Central memory CD8-positive, alpha-beta T cell (primary cell): ENCODE results near the gene SEMA3A.
A peak's percentile ranks its signal among the peaks of the same experiment; 100 is the strongest.
"Not testable (repeated sequence)": the region's sequence is repeated elsewhere in the genome, so short reads cannot be mapped to it uniquely, and the experiment has no call there.

Source experiments
- ATAC-seq: fragments of 150-1000 bp; cut with Tn5 transposase; replicated peaks from 2 replicates; pipeline ENCODE4 v1.10.0; 2022; ENCODE audit warnings: mild to moderate bottlenecking, moderate FRiP score, moderate number of reproducible peaks; ENCODE audit not compliant: poor library complexity, severe bottlenecking; ENCODE audit errors: extremely low read depth
- DNase-seq, 2 donors: peaks; one replicate each; pipeline ENCODE4 v3.0.0; 2021; ENCODE audit warnings: low spot score in 2 of 2
- H3K27ac Mint-ChIP-seq: one replicate; pipeline ENCODE4 v1.8.0; 2022; ENCODE audit warnings: low read depth, mild to moderate bottlenecking, moderate library complexity, mixed read lengths
- H3K27me3 Mint-ChIP-seq: one replicate; pipeline ENCODE4 v1.8.0; 2022; ENCODE audit warnings: mixed read lengths
- H3K36me3 Mint-ChIP-seq: one replicate; pipeline ENCODE4 v1.8.0; 2022; ENCODE audit warnings: mild to moderate bottlenecking, moderate library complexity, mixed read lengths; ENCODE audit not compliant: insufficient read depth
- H3K4me1 Mint-ChIP-seq: one replicate; pipeline ENCODE4 v1.8.0; 2022; ENCODE audit warnings: mixed read lengths
- H3K4me3 Mint-ChIP-seq: one replicate; pipeline ENCODE4 v1.8.0; 2022; ENCODE audit warnings: mild to moderate bottlenecking, moderate library complexity, mixed read lengths
- H3K9me3 Mint-ChIP-seq: one replicate; pipeline ENCODE4 v1.8.0; 2022; ENCODE audit warnings: mixed read lengths

SEMA3A gene

GRCh38 chr7:84194484-84195271 lies at the start of gene SEMA3A:
TSS of gene SEMA3A (minus strand) at chr7:84194789. CDS start at chr7:84194586, 203 bp downstream.
- Mint-ChIP-seq H3K4me3 (peak within 1 kb of the TSS; percentile 61), H3K27me3 (no peaks in the 10 kb centered on the region), H3K36me3 (no peaks in the 10 kb centered on the region), H3K4me1 (no peaks in the 10 kb centered on the region), H3K9me3 (peaks cover 5% of the 10 kb centered on the region), H3K27ac (no peak within 1 kb of the TSS)
- ATAC-seq (no peak), DNase-seq (no peak)

- H3K27me3 Mint-ChIP-seq, H3K4me3 Mint-ChIP-seq, H3K27ac Mint-ChIP-seq, DNase-seq, ATAC-seq, H3K36me3 Mint-ChIP-seq, H3K4me1 Mint-ChIP-seq: not testable (repeated sequence)
- peaks cover 29% of the 10 kb centered on the region for H3K9me3 Mint-ChIP-seq
These were observed 48.4 kb upstream of the SEMA3A start for GRCh38 chr7:84243037-84243436.

DNA sequence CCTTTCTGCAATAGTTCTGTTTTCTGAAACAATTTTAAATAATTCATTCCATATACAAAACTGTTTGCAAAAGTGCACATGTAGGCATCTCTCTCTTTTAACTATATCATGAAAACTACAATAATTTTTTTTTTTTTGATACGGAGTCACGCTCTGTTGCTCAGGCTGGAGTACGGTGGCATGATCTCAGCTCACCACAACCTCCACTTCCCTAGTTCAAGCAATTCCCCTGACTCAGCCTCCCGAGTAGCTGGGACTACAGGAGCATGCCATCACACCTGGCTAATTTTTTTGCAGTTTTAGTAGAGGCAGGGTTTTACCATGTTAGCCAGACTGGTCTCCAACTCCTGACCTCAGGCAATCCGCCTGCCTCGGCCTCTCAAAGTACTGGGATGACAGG lies 44.0 kb upstream of the SEMA3A start:
- no peak overlapping the region for H3K27ac Mint-ChIP-seq
- H3K4me3 Mint-ChIP-seq: no peak overlapping the region
- DNase-seq: no peak
- H3K27me3 Mint-ChIP-seq: no peaks in the 10 kb centered on the region
- no peaks in the 10 kb centered on the region for H3K36me3 Mint-ChIP-seq
- H3K9me3 Mint-ChIP-seq: peaks cover 28% of the 10 kb centered on the region
- no peaks in the 10 kb centered on the region for H3K4me1 Mint-ChIP-seq
- no peak for ATAC-seq

GRCh38 chr7:84237533-84238173 lies 43.1 kb upstream of the SEMA3A start:
- peaks cover 23% of the 10 kb centered on the region for H3K9me3 Mint-ChIP-seq
- no peak overlapping the region for H3K4me3 Mint-ChIP-seq
- H3K4me1 Mint-ChIP-seq: no peaks in the 10 kb centered on the region
- no peaks in the 10 kb centered on the region for H3K36me3 Mint-ChIP-seq
- no peaks in the 10 kb centered on the region for H3K27me3 Mint-ChIP-seq
- ATAC-seq (no peak), DNase-seq (no peak)
- H3K27ac Mint-ChIP-seq: no peak overlapping the region

- ATAC-seq (no peak), DNase-seq (no peak)
- Mint-ChIP-seq H3K27me3 (no peaks in the 10 kb centered on the region), H3K36me3 (no peaks in the 10 kb centered on the region), H3K4me3 (no peak overlapping the region), H3K9me3 (peaks cover 20% of the 10 kb centered on the region), H3K27ac (no peak overlapping the region), H3K4me1 (no peaks in the 10 kb centered on the region)
These were observed 41.8 kb upstream of the SEMA3A start for GRCh38 chr7:84236398-84236797.

- no peaks in the 10 kb centered on the region for H3K27me3 Mint-ChIP-seq
- no peak overlapping the region for H3K4me3 Mint-ChIP-seq
- H3K4me1 Mint-ChIP-seq: no peaks in the 10 kb centered on the region
- H3K9me3 Mint-ChIP-seq: peaks cover 25% of the 10 kb centered on the region
- no peak for DNase-seq
- no peaks in the 10 kb centered on the region for H3K36me3 Mint-ChIP-seq
- no peak for ATAC-seq
- H3K27ac Mint-ChIP-seq: no peak overlapping the region
These were observed 38.1 kb upstream of the SEMA3A start for GRCh38 chr7:84232646-84233045.

- no peak overlapping the region for H3K27ac Mint-ChIP-seq
- no peaks in the 10 kb centered on the region for H3K36me3 Mint-ChIP-seq
- H3K4me1 Mint-ChIP-seq: no peaks in the 10 kb centered on the region
- ATAC-seq: no peak
- H3K27me3 Mint-ChIP-seq: no peaks in the 10 kb centered on the region
- H3K4me3 Mint-ChIP-seq: no peak overlapping the region
- DNase-seq: no peak
- H3K9me3 Mint-ChIP-seq: peaks cover 22% of the 10 kb centered on the region
These were observed 36.6 kb upstream of the SEMA3A start for GRCh38 chr7:84231157-84231556.

- Mint-ChIP-seq H3K27me3 (no peaks in the 10 kb centered on the region), H3K4me1 (no peaks in the 10 kb centered on the region), H3K36me3 (no peaks in the 10 kb centered on the region), H3K9me3 (peaks cover 20% of the 10 kb centered on the region), H3K27ac (no peak overlapping the region), H3K4me3 (no peak overlapping the region)
- no peak for DNase-seq
- ATAC-seq: no peak
These were observed 35.9 kb upstream of the SEMA3A start for GRCh38 chr7:84230491-84230890.

DNA sequence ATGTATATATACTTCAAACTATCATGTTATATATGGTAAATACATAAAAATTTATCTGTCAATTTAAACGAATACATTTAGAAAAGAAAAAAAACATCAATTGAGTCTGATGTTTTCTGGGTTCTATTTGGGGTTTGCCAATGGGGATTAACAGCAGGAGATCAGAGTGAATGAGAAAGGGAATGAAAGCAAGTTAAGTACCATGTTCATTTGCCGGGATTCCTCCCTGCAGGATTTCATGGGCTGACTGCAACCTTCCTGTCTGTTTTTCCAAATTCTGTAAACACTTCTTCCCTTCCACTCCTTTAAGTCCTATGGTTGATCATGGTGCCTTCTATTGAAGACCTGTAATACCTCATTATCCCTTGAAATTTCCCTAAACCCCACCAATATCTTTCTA lies 33.9 kb upstream of the SEMA3A start:
- H3K9me3 Mint-ChIP-seq: peaks cover 21% of the 10 kb centered on the region
- no peak overlapping the region for H3K27ac Mint-ChIP-seq
- H3K4me1 Mint-ChIP-seq: no peaks in the 10 kb centered on the region
- no peaks in the 10 kb centered on the region for H3K36me3 Mint-ChIP-seq
- H3K27me3 Mint-ChIP-seq: no peaks in the 10 kb centered on the region
- DNase-seq: no peak
- no peak for ATAC-seq
- H3K4me3 Mint-ChIP-seq: no peak overlapping the region

DNA sequence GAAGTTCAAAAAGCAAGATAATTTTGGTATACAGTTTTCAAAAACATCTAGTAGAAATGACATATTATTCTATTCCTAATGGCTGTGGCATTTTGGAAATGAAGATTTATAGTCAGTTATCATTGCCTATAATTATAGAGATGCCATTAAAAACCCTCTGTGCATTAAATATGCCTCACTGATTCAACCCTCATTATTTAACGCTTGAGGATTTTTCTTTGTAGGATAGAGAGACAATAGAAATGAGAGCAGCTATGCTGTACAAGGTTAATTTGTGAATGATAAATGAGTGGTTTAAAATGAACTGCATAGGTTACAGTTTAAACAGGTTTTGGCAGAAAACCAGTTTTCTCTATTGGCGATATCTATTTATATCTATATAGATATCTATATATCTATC lies 32.2 kb upstream of the SEMA3A start:
- Mint-ChIP-seq H3K27ac (no peak overlapping the region), H3K27me3 (no peaks in the 10 kb centered on the region), H3K36me3 (no peaks in the 10 kb centered on the region), H3K9me3 (peaks cover 21% of the 10 kb centered on the region), H3K4me1 (no peaks in the 10 kb centered on the region), H3K4me3 (no peak overlapping the region)
- ATAC-seq (no peak), DNase-seq (no peak)

- no peak overlapping the region for H3K4me3 Mint-ChIP-seq
- H3K9me3 Mint-ChIP-seq: peaks cover 6% of the 10 kb centered on the region
- ATAC-seq (no peak), DNase-seq (no peak)
- no peak overlapping the region for H3K27ac Mint-ChIP-seq
- no peaks in the 10 kb centered on the region for H3K4me1 Mint-ChIP-seq
- no peaks in the 10 kb centered on the region for H3K27me3 Mint-ChIP-seq
- no peaks in the 10 kb centered on the region for H3K36me3 Mint-ChIP-seq
These were observed 29.9 kb upstream of the SEMA3A start for GRCh38 chr7:84224505-84224904.

GRCh38 chr7:84219310-84219709 lies 24.7 kb upstream of the SEMA3A start:
- DNase-seq: no peak
- H3K36me3 Mint-ChIP-seq: no peaks in the 10 kb centered on the region

DNA sequence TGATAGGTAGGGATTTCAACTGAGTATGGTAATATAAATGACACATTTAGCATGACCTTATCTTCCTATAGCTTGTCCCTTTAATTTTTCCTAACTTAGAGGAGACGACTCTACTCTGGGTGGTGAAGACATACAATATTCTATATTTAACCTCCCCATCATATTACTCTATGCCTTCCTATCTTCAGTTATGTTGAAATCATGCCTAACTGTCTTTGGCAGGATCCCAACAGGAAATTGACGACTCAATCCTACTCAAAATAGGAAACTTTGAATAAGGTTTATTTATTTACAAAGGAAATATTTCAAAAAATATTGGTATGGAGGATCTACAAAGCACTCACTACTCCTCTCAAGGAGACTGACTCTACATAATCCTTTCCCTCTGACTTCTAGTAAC lies 24.1 kb upstream of the SEMA3A start:
- no peak for DNase-seq
- no peak for ATAC-seq
- H3K9me3 Mint-ChIP-seq: peaks cover 6% of the 10 kb centered on the region
- no peak overlapping the region for H3K27ac Mint-ChIP-seq
- no peaks in the 10 kb centered on the region for H3K36me3 Mint-ChIP-seq
- no peak overlapping the region for H3K4me3 Mint-ChIP-seq
- no peaks in the 10 kb centered on the region for H3K4me1 Mint-ChIP-seq
- H3K27me3 Mint-ChIP-seq: no peaks in the 10 kb centered on the region

More at GRCh38 chr7:84219310-84219709, 24.7 kb upstream of the SEMA3A start:
- Mint-ChIP-seq H3K27me3 (no peaks in the 10 kb centered on the region), H3K4me3 (no peak overlapping the region), H3K4me1 (no peaks in the 10 kb centered on the region), H3K9me3 (peaks cover 6% of the 10 kb centered on the region), H3K27ac (no peak overlapping the region)
- no peak for ATAC-seq
